H9 (cell line): Measurements from ENCODE around the gene FUZ. TPM values are rescaled to one million over a fixed set of nuclear protein-coding genes. Genes with fewer than 3 reads are reported as not detected.

Experiments
- DNase-seq: peaks from one replicate; pipeline ENCODE4 v3.0.0-alpha.2; 2017
- H2AFZ ChIP-seq: one replicate; pipeline ENCODE4 v1.6.1; 2013; ENCODE audit warnings: mild to moderate bottlenecking, low read length, control low read depth, moderate library complexity
- H2AK5ac ChIP-seq: 2 replicates; pipeline ENCODE4 v1.6.1; 2013; ENCODE audit warnings: low read length, control low read depth, mixed read lengths; ENCODE audit not compliant: insufficient read length
- H2BK120ac ChIP-seq: one replicate; pipeline ENCODE4 v1.6.1; 2013; ENCODE audit warnings: low read depth, mild to moderate bottlenecking, low read length, control low read depth, inconsistent platforms; ENCODE audit not compliant: poor library complexity, severe bottlenecking
- H2BK12ac ChIP-seq: 2 replicates; pipeline ENCODE4 v1.6.1; 2013; ENCODE audit warnings: low read length, control low read depth, mixed read lengths, low read depth; ENCODE audit not compliant: insufficient read length
- H2BK15ac ChIP-seq: 2 replicates; pipeline ENCODE4 v1.6.1; 2013; ENCODE audit warnings: low read depth, low read length, control low read depth
- H2BK20ac ChIP-seq: one replicate; pipeline ENCODE4 v1.6.1; 2013; ENCODE audit warnings: low read depth, mild to moderate bottlenecking, low read length, control low read depth, inconsistent platforms; ENCODE audit not compliant: poor library complexity, severe bottlenecking
- H2BK5ac ChIP-seq: 2 replicates; pipeline ENCODE4 v1.6.1; 2013; ENCODE audit warnings: low read length, control low read depth, mixed read lengths; ENCODE audit not compliant: insufficient read length
- H3K14ac ChIP-seq: 2 replicates; pipeline ENCODE4 v1.6.1; 2013; ENCODE audit warnings: low read length, control low read depth; ENCODE audit not compliant: insufficient read depth
- H3K18ac ChIP-seq: 2 replicates; pipeline ENCODE4 v1.6.1; 2013; ENCODE audit warnings: low read depth, mild to moderate bottlenecking, mixed read lengths, low read length, control low read depth; ENCODE audit not compliant: insufficient read length
- H3K23ac ChIP-seq: 2 replicates; pipeline ENCODE4 v1.6.1; 2013; ENCODE audit warnings: low read length, control low read depth, mixed read lengths, low read depth; ENCODE audit not compliant: insufficient read length
- H3K23me2 ChIP-seq: 2 replicates; pipeline ENCODE4 v1.6.1; 2013; ENCODE audit warnings: low read depth, mild to moderate bottlenecking, mixed read lengths, low read length, control low read depth; ENCODE audit not compliant: insufficient read length, poor library complexity, severe bottlenecking
- H3K27ac ChIP-seq: 2 replicates; pipeline ENCODE4 v1.5.1; 2013; ENCODE audit warnings: low read length, control low read depth, mixed read lengths, low read depth; ENCODE audit not compliant: insufficient read length
- H3K27me3 ChIP-seq: 2 replicates; pipeline ENCODE4 v1.6.1; 2013; ENCODE audit warnings: low read length, control low read depth, inconsistent platforms; ENCODE audit not compliant: insufficient read depth
- H3K4ac ChIP-seq: 2 replicates; pipeline ENCODE4 v1.6.1; 2013; ENCODE audit warnings: low read depth, mild to moderate bottlenecking, control low read depth, inconsistent platforms, low read length, moderate library complexity
- H3K4me1 ChIP-seq: 2 replicates; pipeline ENCODE4 v1.6.1; 2013; ENCODE audit warnings: low read length, control low read depth, inconsistent platforms; ENCODE audit not compliant: insufficient read depth
- H3K4me2 ChIP-seq: 2 replicates; pipeline ENCODE4 v1.6.1; 2013; ENCODE audit warnings: low read length, control low read depth, mixed read lengths; ENCODE audit not compliant: insufficient read length, insufficient read depth
- H3K56ac ChIP-seq: 2 replicates; pipeline ENCODE4 v1.6.1; 2013; ENCODE audit warnings: low read depth, mild to moderate bottlenecking, mixed read lengths, low read length, control low read depth; ENCODE audit not compliant: insufficient read length
- H3K79me1 ChIP-seq: 2 replicates; pipeline ENCODE4 v1.6.1; 2013; ENCODE audit warnings: low read depth, mild to moderate bottlenecking, moderate library complexity, low read length, control low read depth, inconsistent platforms; ENCODE audit not compliant: insufficient read depth, poor library complexity, severe bottlenecking
- H3K79me2 ChIP-seq: 2 replicates; pipeline ENCODE4 v1.6.1; 2013; ENCODE audit warnings: low read length, control low read depth, inconsistent platforms; ENCODE audit not compliant: insufficient read depth
- H3K9ac ChIP-seq: 2 replicates; pipeline ENCODE4 v1.6.1; 2013; ENCODE audit warnings: low read length, control low read depth, mixed read lengths; ENCODE audit not compliant: insufficient read length; ENCODE audit errors: extremely low read depth
- H3K9me3 ChIP-seq: one replicate; pipeline ENCODE4 v1.6.1; 2013; ENCODE audit warnings: low read depth, low read length, inconsistent platforms; ENCODE audit not compliant: control insufficient read depth
- H3T11ph ChIP-seq: one replicate; pipeline ENCODE4 v1.6.1; 2013; ENCODE audit warnings: mild to moderate bottlenecking, low read length, control low read depth, inconsistent platforms
- H4K20me1 ChIP-seq: one replicate; pipeline ENCODE4 v1.6.1; 2013; ENCODE audit not compliant: control insufficient read depth, insufficient read length, insufficient read depth
- H4K5ac ChIP-seq: 2 replicates; pipeline ENCODE4 v1.6.1; 2013; ENCODE audit warnings: low read depth, mild to moderate bottlenecking, mixed read lengths, low read length, control low read depth; ENCODE audit not compliant: insufficient read length
- H4K8ac ChIP-seq: replicated peaks from 2 replicates; pipeline ENCODE4 v1.6.1; 2013; ENCODE audit warnings: low read length, control low read depth, mixed read lengths, low read depth; ENCODE audit not compliant: insufficient read length
- H4K91ac ChIP-seq: 2 replicates; pipeline ENCODE4 v1.6.1; 2013; ENCODE audit warnings: low read depth, mild to moderate bottlenecking, moderate library complexity, mixed read lengths, low read length, control low read depth; ENCODE audit not compliant: insufficient read length
- H3K27ac Mint-ChIP-seq, 3 experiments: 2 replicates in 2 of 3; 3 replicates in 1 of 3; pipeline ENCODE4 v1.8.0; 2020 to 2021; ENCODE audit warnings: mixed read lengths in 3 of 3, mild to moderate bottlenecking in 1 of 3, moderate library complexity in 1 of 3
- H3K27me3 Mint-ChIP-seq: 2 replicates; pipeline ENCODE4 v1.8.0; 2021; ENCODE audit warnings: low read depth, mild to moderate bottlenecking, moderate library complexity, mixed read lengths
- H3K36me3 Mint-ChIP-seq, 3 experiments: 2 replicates in 2 of 3; 3 replicates in 1 of 3; pipeline ENCODE4 v1.8.0; 2020 to 2021; ENCODE audit warnings: low read depth in 3 of 3, mixed read lengths in 3 of 3; ENCODE audit not compliant: insufficient read depth in 1 of 3
- H3K4me1 Mint-ChIP-seq, 2 experiments: 2 replicates each; pipeline ENCODE4 v1.8.0; 2020; ENCODE audit warnings: mixed read lengths in 2 of 2
- H3K4me3 Mint-ChIP-seq, 2 experiments: 2 replicates in 1 of 2; 3 replicates in 1 of 2; pipeline ENCODE4 v1.8.0; 2020 to 2021; ENCODE audit warnings: mild to moderate bottlenecking in 2 of 2, mixed read lengths in 2 of 2, moderate library complexity in 1 of 2
- H3K9me3 Mint-ChIP-seq, 2 experiments: 2 replicates in 1 of 2; 3 replicates in 1 of 2; pipeline ENCODE4 v1.8.0; 2020; ENCODE audit warnings: mild to moderate bottlenecking in 2 of 2, mixed read lengths in 2 of 2, moderate library complexity in 1 of 2
- WGBS: extraction: QIAGEN DNeasy Blood & Tissue Kit; methylation state at CpG from one replicate; pipeline ENCODE4 v1.1.7; 2013; ENCODE audit warnings: missing lambda C conversion rate, low lambda C conversion rate, mixed read lengths; ENCODE audit not compliant: insufficient read length; ENCODE audit errors: extremely low coverage; 5-methylcytosine and 5-hydroxymethylcytosine counted together
- total RNA-seq: library from RNA; stranded (reverse); gene quantifications from 2 replicates; pipeline ENCODE4 v1.2.1, GENCODE V29; 2021
- TF ChIP-seq, protein P1 (sequence below): fragments of 200-600 bp; sonication (generic); conservative IDR thresholded peaks from 3 replicates; pipeline ENCODE4 v1.8.0; 2021; ENCODE audit warnings: antibody characterized with exemption, mild to moderate bottlenecking

The FUZ gene
- total RNA-seq, 1 experiment from 2014 or later: 25.1 TPM

DNA sequence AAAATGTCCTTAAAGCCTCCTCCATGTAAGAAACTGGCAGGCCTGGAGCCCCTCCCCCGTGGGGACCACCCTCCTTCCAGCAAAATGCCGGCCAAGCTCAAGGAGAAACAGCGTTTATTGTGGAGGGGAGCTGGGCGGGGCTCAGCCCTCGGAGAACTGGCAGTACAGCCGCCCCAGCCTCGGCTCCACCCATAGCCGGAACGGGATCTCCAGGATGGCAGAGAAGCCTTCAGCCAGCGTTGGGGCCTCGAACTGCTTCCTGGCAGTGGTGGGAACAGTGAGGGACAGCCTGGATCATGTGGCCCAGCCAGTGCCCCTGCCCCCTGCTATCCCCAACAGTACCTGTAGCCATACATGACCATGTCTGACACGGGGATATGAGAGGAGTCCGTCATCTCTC is 48.0 kb upstream of the FUZ start:
- Histone ChIP-seq H3T11ph (no peak overlapping the region), H4K8ac (no peak overlapping the region), H3K18ac (no peak overlapping the region), H4K91ac (no peak overlapping the region), H3K23me2 (no peaks in the 10 kb centered on the region), H3K79me1 (peaks cover 5% of the 10 kb centered on the region), H3K14ac (no peak overlapping the region), H3K23ac (no peak overlapping the region), H2AK5ac (no peak overlapping the region), H2AFZ (no peak overlapping the region), H4K20me1 (peaks cover 3% of the 10 kb centered on the region), H3K27ac (no peak overlapping the region), H3K4ac (no peak overlapping the region), H3K56ac (no peak overlapping the region), H2BK20ac (no peak overlapping the region), H2BK120ac (no peak overlapping the region), H3K4me2 (no peak overlapping the region), H2BK12ac (no peak overlapping the region), H3K9ac (no peak overlapping the region), H3K79me2 (no peaks in the 10 kb centered on the region; the same call in 1 of the 2 replicates), H2BK15ac (no peak overlapping the region), H3K27me3 (no peaks in the 10 kb centered on the region), H4K5ac (no peak overlapping the region), H2BK5ac (no peak overlapping the region), H3K4me1 (no peaks in the 10 kb centered on the region), H3K9me3 (no peaks in the 10 kb centered on the region)
- Mint-ChIP-seq H3K4me1 (peaks cover 16 to 34% of the 10 kb centered on the region in 2 experiments), H3K27me3 (peaks cover 3% of the 10 kb centered on the region), H3K4me3 (no peak overlapping the region), H3K36me3 (peaks cover 28 to 84% (median 69%) of the 10 kb centered on the region in 3 experiments), H3K9me3 (peaks cover 0 to 4% of the 10 kb centered on the region in 2 experiments; a peak in 1 of 5 replicates), H3K27ac (peak overlapping the region in 1 of 3 experiments; percentile 87; a peak in 4 of 7 replicates)
- TF ChIP-seq, protein P1, sequence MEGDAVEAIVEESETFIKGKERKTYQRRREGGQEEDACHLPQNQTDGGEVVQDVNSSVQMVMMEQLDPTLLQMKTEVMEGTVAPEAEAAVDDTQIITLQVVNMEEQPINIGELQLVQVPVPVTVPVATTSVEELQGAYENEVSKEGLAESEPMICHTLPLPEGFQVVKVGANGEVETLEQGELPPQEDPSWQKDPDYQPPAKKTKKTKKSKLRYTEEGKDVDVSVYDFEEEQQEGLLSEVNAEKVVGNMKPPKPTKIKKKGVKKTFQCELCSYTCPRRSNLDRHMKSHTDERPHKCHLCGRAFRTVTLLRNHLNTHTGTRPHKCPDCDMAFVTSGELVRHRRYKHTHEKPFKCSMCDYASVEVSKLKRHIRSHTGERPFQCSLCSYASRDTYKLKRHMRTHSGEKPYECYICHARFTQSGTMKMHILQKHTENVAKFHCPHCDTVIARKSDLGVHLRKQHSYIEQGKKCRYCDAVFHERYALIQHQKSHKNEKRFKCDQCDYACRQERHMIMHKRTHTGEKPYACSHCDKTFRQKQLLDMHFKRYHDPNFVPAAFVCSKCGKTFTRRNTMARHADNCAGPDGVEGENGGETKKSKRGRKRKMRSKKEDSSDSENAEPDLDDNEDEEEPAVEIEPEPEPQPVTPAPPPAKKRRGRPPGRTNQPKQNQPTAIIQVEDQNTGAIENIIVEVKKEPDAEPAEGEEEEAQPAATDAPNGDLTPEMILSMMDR: no peak
- peak; percentile 68 for DNase-seq
- no CpG with 5 or more reads among the region's 13 CpGs for WGBS
